SK-N-SH (cell line): ENCODE measurements around the gene KRT74.

Experiments used
- CHD2 ChIP-seq: fragments of 150-350 bp; IDR thresholded peaks from 2 replicates; pipeline ENCODE4 v1.6.1; 2018; ENCODE audit warnings: low read length; ENCODE audit not compliant: partially characterized antibody
- ELF1 ChIP-seq: IDR thresholded peaks from 2 replicates; pipeline ENCODE4 v1.4.0; 2012
- EP300 ChIP-seq, 2 experiments: IDR thresholded peaks; 2 replicates each; pipeline versions ENCODE4 v1.4.0 to v1.6.1; 2012; ENCODE audit warnings: borderline replicate concordance in 1 of 2, low read depth in 1 of 2, low read length in 1 of 2
- MAX ChIP-seq: IDR thresholded peaks from 2 replicates; pipeline ENCODE4 v1.4.0; 2012; ENCODE audit warnings: low read depth
- POLR2AphosphoS5 ChIP-seq: IDR thresholded peaks from 2 replicates; pipeline ENCODE4 v1.6.1; 2012; ENCODE audit warnings: low read depth, low read length
- RFX5 ChIP-seq: IDR thresholded peaks from 2 replicates; pipeline ENCODE4 v1.6.1; 2012; ENCODE audit warnings: mild to moderate bottlenecking, improper control_type of control experiment, low read length
- SMC3 ChIP-seq: IDR thresholded peaks from 2 replicates; pipeline ENCODE4 v1.6.1; 2012; ENCODE audit warnings: low read depth, low read length, improper control_type of control experiment
- TAF1 ChIP-seq: IDR thresholded peaks from 2 replicates; pipeline ENCODE4 v1.6.1; 2012; ENCODE audit warnings: low read depth, mild to moderate bottlenecking, low read length, moderate library complexity, borderline replicate concordance
- TF ChIP-seq, protein P1 (sequence below): fragments of 200-600 bp; sonication (generic); IDR thresholded peaks from 2 replicates; pipeline ENCODE4 v1.6.1; 2017; ENCODE audit warnings: antibody characterized with exemption, mild to moderate bottlenecking, moderate library complexity
- TF ChIP-seq, protein P2 (sequence below): IDR thresholded peaks from 2 replicates; pipeline ENCODE4; 2012

GRCh38 chr12:52519387-52519703 lies 54.3 kb downstream of the KRT74 start:
- no peak for TF ChIP-seq SMC3
- TF ChIP-seq, protein P1, sequence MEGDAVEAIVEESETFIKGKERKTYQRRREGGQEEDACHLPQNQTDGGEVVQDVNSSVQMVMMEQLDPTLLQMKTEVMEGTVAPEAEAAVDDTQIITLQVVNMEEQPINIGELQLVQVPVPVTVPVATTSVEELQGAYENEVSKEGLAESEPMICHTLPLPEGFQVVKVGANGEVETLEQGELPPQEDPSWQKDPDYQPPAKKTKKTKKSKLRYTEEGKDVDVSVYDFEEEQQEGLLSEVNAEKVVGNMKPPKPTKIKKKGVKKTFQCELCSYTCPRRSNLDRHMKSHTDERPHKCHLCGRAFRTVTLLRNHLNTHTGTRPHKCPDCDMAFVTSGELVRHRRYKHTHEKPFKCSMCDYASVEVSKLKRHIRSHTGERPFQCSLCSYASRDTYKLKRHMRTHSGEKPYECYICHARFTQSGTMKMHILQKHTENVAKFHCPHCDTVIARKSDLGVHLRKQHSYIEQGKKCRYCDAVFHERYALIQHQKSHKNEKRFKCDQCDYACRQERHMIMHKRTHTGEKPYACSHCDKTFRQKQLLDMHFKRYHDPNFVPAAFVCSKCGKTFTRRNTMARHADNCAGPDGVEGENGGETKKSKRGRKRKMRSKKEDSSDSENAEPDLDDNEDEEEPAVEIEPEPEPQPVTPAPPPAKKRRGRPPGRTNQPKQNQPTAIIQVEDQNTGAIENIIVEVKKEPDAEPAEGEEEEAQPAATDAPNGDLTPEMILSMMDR: no peak
- TF ChIP-seq EP300 (IDR thresholded peaks at IDR 0.05; ENCODE audit: borderline replicate concordance in 1 of 2, low read depth in 1 of 2, low read length in 1 of 2): no peak
- TF ChIP-seq RFX5: no peak
- no peak for TF ChIP-seq MAX
- no peak for TF ChIP-seq TAF1
- TF ChIP-seq, protein P2, sequence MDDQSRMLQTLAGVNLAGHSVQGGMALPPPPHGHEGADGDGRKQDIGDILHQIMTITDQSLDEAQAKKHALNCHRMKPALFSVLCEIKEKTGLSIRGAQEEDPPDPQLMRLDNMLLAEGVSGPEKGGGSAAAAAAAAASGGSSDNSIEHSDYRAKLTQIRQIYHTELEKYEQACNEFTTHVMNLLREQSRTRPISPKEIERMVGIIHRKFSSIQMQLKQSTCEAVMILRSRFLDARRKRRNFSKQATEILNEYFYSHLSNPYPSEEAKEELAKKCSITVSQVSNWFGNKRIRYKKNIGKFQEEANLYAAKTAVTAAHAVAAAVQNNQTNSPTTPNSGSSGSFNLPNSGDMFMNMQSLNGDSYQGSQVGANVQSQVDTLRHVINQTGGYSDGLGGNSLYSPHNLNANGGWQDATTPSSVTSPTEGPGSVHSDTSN: no peak
- no peak for TF ChIP-seq CHD2
- no peak for TF ChIP-seq ELF1
- no peak for TF ChIP-seq POLR2AphosphoS5
